Spinal cord (tissue), 4 donors: ENCODE measurements around the gene RNH1. TPM values are rescaled to one million over a fixed set of nuclear protein-coding genes. Genes with fewer than 3 reads are reported as not detected.

ENCODE experiments used
- polyA plus RNA-seq, 2 donors: library from polyadenylated mRNA; unstranded; fragments of 120-200 nt; gene quantifications; one replicate each; pipeline ENCODE4 v1.2.1, GENCODE V29; 2013; ENCODE audit not compliant: insufficient read length in 2 of 2
- total RNA-seq, 2 donors: library from RNA; depleted of rRNA in 1 of 2; stranded (reverse); fragments of 120-200 nt in 1 of 2; fragments of >200 nt in 1 of 2; gene quantifications; one replicate each; pipeline versions ENCODE4 v1.2.3 to v1.2.4, GENCODE V29; 2013 to 2014

Gene RNH1
- total and polyA plus RNA-seq, 4 donors, result 62.8 to 119 (median 94.7) TPM

Other genes starting within 250 kb of the RNH1 start
- gene NLRP6, start 228.8 kb downstream of the RNH1 start, total RNA-seq, result not detected
- gene NLRP6, start 228.8 kb downstream of the RNH1 start, polyA plus RNA-seq, result not detected
- gene PGGHG, start 218.1 kb downstream of the RNH1 start, total RNA-seq, result 10 to 100 TPM in 1 of 2 donors, 1 to 10 TPM in 1; 3.9 to 15.9 TPM
- gene PGGHG, start 218.1 kb downstream of the RNH1 start, polyA plus RNA-seq, result 1 to 10 TPM; 5.9 to 6.5 TPM
- gene IFITM5, start 207.7 kb downstream of the RNH1 start, total RNA-seq, result not detected
- under 1 TPM in 1 of 2 donors, not detected in 1; 0.29 TPM for gene IFITM5, start 207.7 kb downstream of the RNH1 start, polyA plus RNA-seq
- 100 to 1,000 TPM in 1 of 2 donors, 10 to 100 TPM in 1; 26.3 to 132 TPM for gene IFITM2, start 199.4 kb downstream of the RNH1 start, total RNA-seq
- gene IFITM2, start 199.4 kb downstream of the RNH1 start, polyA plus RNA-seq, result 10 to 100 TPM; 58.4 to 59.4 TPM
- 100 to 1,000 TPM in 1 of 2 donors, 10 to 100 TPM in 1; 23.1 to 125 TPM for gene IFITM1, start 193.2 kb downstream of the RNH1 start, total RNA-seq
- 10 to 100 TPM; 18.0 to 29.2 TPM for gene IFITM1, start 193.2 kb downstream of the RNH1 start, polyA plus RNA-seq
- 100 to 1,000 TPM in 1 of 2 donors, 10 to 100 TPM in 1; 26.2 to 217 TPM for gene IFITM3, start 186.4 kb downstream of the RNH1 start, total RNA-seq
- gene IFITM3, start 186.4 kb downstream of the RNH1 start, polyA plus RNA-seq, result 100 to 1,000 TPM; 121 to 179 TPM
- 10 to 100 TPM; 27.0 to 67.1 TPM for gene B4GALNT4, start 137.7 kb downstream of the RNH1 start, total RNA-seq
- 100 to 1,000 TPM; 182 to 192 TPM for gene B4GALNT4, start 137.7 kb downstream of the RNH1 start, polyA plus RNA-seq
- gene PKP3, start 113.0 kb downstream of the RNH1 start, total RNA-seq, result under 1 TPM; 0.61 to 0.69 TPM
- gene PKP3, start 113.0 kb downstream of the RNH1 start, polyA plus RNA-seq, result 1 to 10 TPM in 1 of 2 donors, under 1 TPM in 1; 0.77 to 1.3 TPM
- 10 to 100 TPM; 10.6 to 42.5 TPM for gene SIGIRR, start 92.2 kb downstream of the RNH1 start, total RNA-seq
- gene SIGIRR, start 92.2 kb downstream of the RNH1 start, polyA plus RNA-seq, result 10 to 100 TPM; 41.2 to 56.4 TPM
- under 1 TPM in 1 of 2 donors, not detected in 1; 0.22 TPM for gene ANO9, start 65.2 kb downstream of the RNH1 start, total RNA-seq
- gene ANO9, start 65.2 kb downstream of the RNH1 start, polyA plus RNA-seq, result under 1 TPM; 0.10 to 0.53 TPM
- 10 to 100 TPM; 17.9 to 30.7 TPM for gene PTDSS2, start 57.0 kb downstream of the RNH1 start, total RNA-seq
- gene PTDSS2, start 57.0 kb downstream of the RNH1 start, polyA plus RNA-seq, result 10 to 100 TPM; 49.6 to 62.7 TPM
- gene HRAS, start 28.3 kb upstream of the RNH1 start, total RNA-seq, result 10 to 100 TPM; 31.7 to 66.3 TPM
- 100 to 1,000 TPM; 132 to 147 TPM for gene HRAS, start 28.3 kb upstream of the RNH1 start, polyA plus RNA-seq
- gene LRRC56, start 30.3 kb upstream of the RNH1 start, total RNA-seq, result 1 to 10 TPM; 1.8 to 2.9 TPM
- gene LRRC56, start 30.3 kb upstream of the RNH1 start, polyA plus RNA-seq, result 1 to 10 TPM; 6.4 to 8.0 TPM
- 1 to 10 TPM in 1 of 2 donors, under 1 TPM in 1; 0.79 to 1.4 TPM for gene LMNTD2, start 53.5 kb upstream of the RNH1 start, total RNA-seq
- gene LMNTD2, start 53.5 kb upstream of the RNH1 start, polyA plus RNA-seq, result 1 to 10 TPM; 5.2 to 7.6 TPM
- 10 to 100 TPM in 1 of 2 donors, 1 to 10 TPM in 1; 9.2 to 18.3 TPM for gene RASSF7, start 53.7 kb upstream of the RNH1 start, total RNA-seq
- gene RASSF7, start 53.7 kb upstream of the RNH1 start, polyA plus RNA-seq, result 10 to 100 TPM; 25.9 to 36.8 TPM
- gene PHRF1, start 69.2 kb upstream of the RNH1 start, total RNA-seq, result 10 to 100 TPM; 14.7 to 20.9 TPM
- gene PHRF1, start 69.2 kb upstream of the RNH1 start, polyA plus RNA-seq, result 10 to 100 TPM; 25.8 to 28.4 TPM
- 10 to 100 TPM in 1 of 2 donors, 1 to 10 TPM in 1; 3.9 to 16.8 TPM for gene IRF7, start 108.7 kb upstream of the RNH1 start, total RNA-seq
- gene IRF7, start 108.7 kb upstream of the RNH1 start, polyA plus RNA-seq, result 10 to 100 TPM; 10.4 to 17.1 TPM
- 1 to 10 TPM in 1 of 2 donors, not detected in 1; 2.5 TPM for gene CDHR5, start 117.7 kb upstream of the RNH1 start, total RNA-seq
- 1 to 10 TPM in 1 of 2 donors, under 1 TPM in 1; 0.71 to 1.5 TPM for gene CDHR5, start 117.7 kb upstream of the RNH1 start, polyA plus RNA-seq
- gene SCT, start 119.9 kb upstream of the RNH1 start, total RNA-seq, result under 1 TPM in 1 of 2 donors, not detected in 1; 0.88 TPM
- gene SCT, start 119.9 kb upstream of the RNH1 start, polyA plus RNA-seq, result 1 to 10 TPM in 1 of 2 donors, not detected in 1; 1.4 TPM
- gene DRD4, start 130.0 kb upstream of the RNH1 start, total RNA-seq, result under 1 TPM in 1 of 2 donors, not detected in 1; 0.72 TPM
- gene DRD4, start 130.0 kb upstream of the RNH1 start, polyA plus RNA-seq, result 1 to 10 TPM; 5.4 to 5.6 TPM
- gene DEAF1, start 188.0 kb upstream of the RNH1 start, total RNA-seq, result 10 to 100 TPM; 45.3 to 77.8 TPM
- gene DEAF1, start 188.0 kb upstream of the RNH1 start, polyA plus RNA-seq, result 100 to 1,000 TPM; 230 to 242 TPM
- gene TMEM80, start 188.6 kb upstream of the RNH1 start, total RNA-seq, result 10 to 100 TPM; 10.0 to 20.1 TPM
- 10 to 100 TPM; 25.8 to 38.9 TPM for gene TMEM80, start 188.6 kb upstream of the RNH1 start, polyA plus RNA-seq
- gene EPS8L2, start 199.0 kb upstream of the RNH1 start, total RNA-seq, result 1 to 10 TPM; 4.5 to 8.6 TPM
- 10 to 100 TPM; 11.3 to 15.1 TPM for gene EPS8L2, start 199.0 kb upstream of the RNH1 start, polyA plus RNA-seq
- gene TALDO1, start 240.2 kb upstream of the RNH1 start, total RNA-seq, result 100 to 1,000 TPM; 104 to 124 TPM
- gene TALDO1, start 240.2 kb upstream of the RNH1 start, polyA plus RNA-seq, result 100 to 1,000 TPM; 158 to 160 TPM